ENCODE results near the gene STT3A. TPM values are rescaled to one million over a fixed set of nuclear protein-coding genes. Genes with fewer than 3 reads are reported as not detected.

STT3A gene
- total RNA-seq, 1 experiment from 2014 or later = 123 TPM

- H3K27me3 ChIP-seq (replicated peaks) = no peaks in the 10 kb centered on the region
- H3K9me3 ChIP-seq (replicated peaks) = no peaks in the 10 kb centered on the region
- DNase-seq (ENCODE audit: low read depth in 1 of 2, low spot score in 2 of 2) = no peak
- H3K27ac ChIP-seq = no peak overlapping the region
- H3K36me3 ChIP-seq = peaks cover 8% of the 10 kb centered on the region
- no peak overlapping the region for H3K4me3 ChIP-seq
- no peaks in the 10 kb centered on the region for H3K4me1 ChIP-seq (replicated peaks)
These were observed 57.0 kb downstream of the STT3A start for GRCh38 chr11:125649465-125650166.

- Histone ChIP-seq H3K9me3 (replicated peaks) (no peaks in the 10 kb centered on the region), H3K36me3 (peaks cover 2% of the 10 kb centered on the region; the same call in 1 of the 2 replicates), H3K27ac (no peak overlapping the region), H3K27me3 (replicated peaks) (no peaks in the 10 kb centered on the region), H3K4me3 (no peak overlapping the region), H3K4me1 (replicated peaks) (no peaks in the 10 kb centered on the region)
- no peak for DNase-seq (ENCODE audit: low read depth in 1 of 2, low spot score in 2 of 2)
These were observed 70.0 kb downstream of the STT3A start for GRCh38 chr11:125662689-125663088.

- H3K4me3 ChIP-seq = no peak overlapping the region
- H3K27ac ChIP-seq = no peak overlapping the region
- H3K36me3 ChIP-seq = peaks cover 2% of the 10 kb centered on the region; the same call in 1 of the 2 replicates
- H3K27me3 ChIP-seq (replicated peaks) = no peaks in the 10 kb centered on the region
- no peaks in the 10 kb centered on the region for H3K9me3 ChIP-seq (replicated peaks)
- DNase-seq (ENCODE audit: low read depth in 1 of 2, low spot score in 2 of 2) = no peak
- no peaks in the 10 kb centered on the region for H3K4me1 ChIP-seq (replicated peaks)
These were observed 71.3 kb downstream of the STT3A start for GRCh38 chr11:125663910-125664309.

- no peaks in the 10 kb centered on the region for H3K4me1 ChIP-seq (replicated peaks)
- no peak overlapping the region for H3K4me3 ChIP-seq
- H3K9me3 ChIP-seq (replicated peaks) = no peaks in the 10 kb centered on the region
- no peak overlapping the region for H3K27ac ChIP-seq
- DNase-seq (ENCODE audit: low read depth in 1 of 2, low spot score in 2 of 2) = no peak
- H3K27me3 ChIP-seq (replicated peaks) = no peaks in the 10 kb centered on the region
- H3K36me3 ChIP-seq = peaks cover 2% of the 10 kb centered on the region; the same call in 1 of the 2 replicates
These were observed 74.5 kb downstream of the STT3A start for GRCh38 chr11:125667151-125667550.

GRCh38 chr11:125670172-125670571, 77.5 kb downstream of the STT3A start:
- Histone ChIP-seq H3K4me3 (no peak overlapping the region), H3K4me1 (replicated peaks) (no peaks in the 10 kb centered on the region), H3K27me3 (replicated peaks) (no peaks in the 10 kb centered on the region), H3K9me3 (replicated peaks) (no peaks in the 10 kb centered on the region), H3K36me3 (no peaks in the 10 kb centered on the region), H3K27ac (no peak overlapping the region)
- DNase-seq (ENCODE audit: low read depth in 1 of 2, low spot score in 2 of 2) = no peak

- no peaks in the 10 kb centered on the region for H3K36me3 ChIP-seq
- H3K4me1 ChIP-seq (replicated peaks) = no peaks in the 10 kb centered on the region
- H3K9me3 ChIP-seq (replicated peaks) = no peaks in the 10 kb centered on the region
- H3K27me3 ChIP-seq (replicated peaks) = no peaks in the 10 kb centered on the region
- no peak overlapping the region for H3K27ac ChIP-seq
- H3K4me3 ChIP-seq = no peak overlapping the region
- no peak for DNase-seq (ENCODE audit: low read depth in 1 of 2, low spot score in 2 of 2)
These were observed 78.9 kb downstream of the STT3A start for GRCh38 chr11:125671561-125671960.

Other genes starting within 250 kb of the STT3A start
- gene FEZ1, start 96.6 kb upstream of the STT3A start, total RNA-seq (2014; rRNA removed; shearing (Covaris generic)) = 2.1 TPM in 1 of 2 replicates, not detected in the other
- gene EI24, start 23.4 kb upstream of the STT3A start, total RNA-seq (2014; rRNA removed; shearing (Covaris generic)) = 78.5 and 88.6 TPM in 2 replicates
- 20.3 and 40.4 TPM in 2 replicates for gene CHEK1, start 32.3 kb downstream of the STT3A start, total RNA-seq (2014; rRNA removed; shearing (Covaris generic))
- gene ACRV1, start 88.0 kb downstream of the STT3A start, total RNA-seq (2014; rRNA removed; shearing (Covaris generic)) = not detected in 2 replicates
- not detected in 2 replicates for gene PATE1, start 153.4 kb downstream of the STT3A start, total RNA-seq (2014; rRNA removed; shearing (Covaris generic))
- 0.50 TPM in 1 of 2 replicates, not detected in the other for gene PATE2, start 186.0 kb downstream of the STT3A start, total RNA-seq (2014; rRNA removed; shearing (Covaris generic))
- gene PATE3, start 195.3 kb downstream of the STT3A start, total RNA-seq (2014; rRNA removed; shearing (Covaris generic)) = not detected in 2 replicates
- gene PATE4, start 240.5 kb downstream of the STT3A start, total RNA-seq (2014; rRNA removed; shearing (Covaris generic)) = not detected in 2 replicates